Peyer's patch (tissue), 4 donors: ENCODE measurements around the gene PHGDH.

Source experiments
- POLR2A ChIP-seq, 2 donors: fragments of 450-650 bp; IDR thresholded peaks; one replicate each; pipeline ENCODE4 v1.5.1; 2017; ENCODE audit warnings: antibody characterized with exemption in 2 of 2, mild to moderate bottlenecking in 2 of 2, moderate library complexity in 2 of 2
- TF ChIP-seq, protein P1 (sequence below), 6 experiments: fragments of 450-650 bp in 4 of 6; fragments of 200-600 bp in 2 of 6; sonication (generic) in 1 of 6; IDR thresholded peaks; one replicate each; pipeline ENCODE4 v1.5.1; 2017 to 2019; ENCODE audit warnings: antibody characterized with exemption in 6 of 6, mild to moderate bottlenecking in 3 of 6, moderate library complexity in 1 of 6

DNA sequence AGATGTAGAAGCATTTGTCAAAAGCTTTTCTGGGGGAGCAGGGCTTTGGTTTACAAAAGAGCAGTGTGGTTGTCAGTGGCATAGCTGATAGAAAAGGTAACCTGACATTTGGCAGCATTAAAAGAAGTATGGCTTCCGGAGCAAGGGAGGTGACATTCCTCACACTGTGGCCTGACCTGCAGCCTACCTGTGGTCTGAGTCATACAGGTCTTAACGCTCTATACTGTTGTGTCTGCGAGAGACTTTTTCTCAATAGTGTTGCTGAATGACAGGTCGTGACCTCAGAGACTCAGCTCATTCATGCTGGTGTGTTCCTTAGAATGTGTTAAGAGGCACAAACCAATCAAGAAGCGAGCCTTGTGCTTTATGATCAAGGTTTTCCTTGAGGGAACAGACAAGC is 19.3 kb downstream of the PHGDH start:
- TF ChIP-seq POLR2A (IDR thresholded peaks at IDR 0.05), result no peak
- TF ChIP-seq, protein P1, sequence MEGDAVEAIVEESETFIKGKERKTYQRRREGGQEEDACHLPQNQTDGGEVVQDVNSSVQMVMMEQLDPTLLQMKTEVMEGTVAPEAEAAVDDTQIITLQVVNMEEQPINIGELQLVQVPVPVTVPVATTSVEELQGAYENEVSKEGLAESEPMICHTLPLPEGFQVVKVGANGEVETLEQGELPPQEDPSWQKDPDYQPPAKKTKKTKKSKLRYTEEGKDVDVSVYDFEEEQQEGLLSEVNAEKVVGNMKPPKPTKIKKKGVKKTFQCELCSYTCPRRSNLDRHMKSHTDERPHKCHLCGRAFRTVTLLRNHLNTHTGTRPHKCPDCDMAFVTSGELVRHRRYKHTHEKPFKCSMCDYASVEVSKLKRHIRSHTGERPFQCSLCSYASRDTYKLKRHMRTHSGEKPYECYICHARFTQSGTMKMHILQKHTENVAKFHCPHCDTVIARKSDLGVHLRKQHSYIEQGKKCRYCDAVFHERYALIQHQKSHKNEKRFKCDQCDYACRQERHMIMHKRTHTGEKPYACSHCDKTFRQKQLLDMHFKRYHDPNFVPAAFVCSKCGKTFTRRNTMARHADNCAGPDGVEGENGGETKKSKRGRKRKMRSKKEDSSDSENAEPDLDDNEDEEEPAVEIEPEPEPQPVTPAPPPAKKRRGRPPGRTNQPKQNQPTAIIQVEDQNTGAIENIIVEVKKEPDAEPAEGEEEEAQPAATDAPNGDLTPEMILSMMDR (IDR thresholded peaks at IDR 0.05), result no peak
